Endothelial cell of umbilical vein (primary cell): ENCODE data around the gene ACBD6.

Experiments used
- EZH2 ChIP-seq: IDR thresholded peaks from 2 replicates; pipeline ENCODE4 v1.6.1; 2012; ENCODE audit warnings: borderline replicate concordance, low read depth, mild to moderate bottlenecking, moderate library complexity, low read length, inconsistent platforms; ENCODE audit not compliant: severe bottlenecking
- JUN ChIP-seq: IDR thresholded peaks from 2 replicates; pipeline ENCODE4 v1.6.1; 2011; ENCODE audit warnings: borderline replicate concordance, low read depth; ENCODE audit not compliant: insufficient read length, insufficient read depth
- MAX ChIP-seq: IDR thresholded peaks from 2 replicates; pipeline ENCODE4 v1.6.1; 2011; ENCODE audit not compliant: insufficient read depth, insufficient read length
- POLR2A ChIP-seq: IDR thresholded peaks from 2 replicates; pipeline ENCODE4 v1.6.1; 2012; ENCODE audit warnings: low read depth, mild to moderate bottlenecking, control low read depth, low read length
- POLR2AphosphoS5 ChIP-seq: IDR thresholded peaks from 2 replicates; pipeline ENCODE4 v1.6.1; 2012; ENCODE audit warnings: low read depth, mild to moderate bottlenecking, control low read depth, low read length, moderate library complexity; ENCODE audit not compliant: insufficient read depth
- TF ChIP-seq, protein P1 (sequence below), 2 donors: IDR thresholded peaks; 1 replicate in 1 of 2; 2 replicates in 1 of 2; pipeline ENCODE4 v1.5.1; 2011; ENCODE audit warnings: low read length in 2 of 2, mild to moderate bottlenecking in 2 of 2, moderate library complexity in 2 of 2, control low read depth in 1 of 2, inconsistent platforms in 1 of 2, low read depth in 1 of 2; ENCODE audit not compliant: insufficient read depth in 1 of 2; ENCODE audit errors: extremely low read depth in 1 of 2

DNA sequence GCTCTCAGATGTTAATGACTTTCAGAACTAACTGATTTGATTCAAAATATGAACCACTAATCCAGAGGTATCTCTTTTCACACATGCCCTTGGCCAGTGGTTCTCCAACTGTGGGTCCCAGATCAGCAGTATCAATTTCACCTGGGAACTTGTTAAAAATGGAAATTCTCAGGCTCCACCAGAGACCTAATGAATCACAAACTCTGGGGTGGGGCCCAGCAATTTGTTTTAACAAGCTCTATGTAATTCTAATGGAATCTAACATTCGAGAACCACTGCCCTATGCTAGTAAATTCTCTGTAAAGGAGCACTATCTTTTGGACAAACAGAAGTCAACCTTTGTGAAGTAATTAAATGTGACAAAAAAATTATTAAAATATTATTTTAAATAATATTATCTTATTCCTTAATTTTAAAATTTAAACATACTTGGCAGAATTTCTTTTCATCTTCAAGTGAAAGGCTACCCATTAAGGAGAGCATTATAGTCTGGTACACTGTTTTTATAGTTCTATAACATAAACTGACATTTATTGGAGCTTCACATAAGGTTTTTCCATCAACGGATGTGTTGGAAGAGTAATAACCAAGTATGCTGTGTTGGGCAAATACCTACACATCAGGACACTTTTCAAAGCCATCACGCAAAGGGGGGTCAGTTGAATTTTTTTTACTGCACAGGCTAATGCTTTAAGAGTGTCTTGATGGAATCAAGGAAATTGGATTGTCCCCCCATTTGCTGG, 141.9 kb downstream of the ACBD6 start:
- TF ChIP-seq, protein P1, sequence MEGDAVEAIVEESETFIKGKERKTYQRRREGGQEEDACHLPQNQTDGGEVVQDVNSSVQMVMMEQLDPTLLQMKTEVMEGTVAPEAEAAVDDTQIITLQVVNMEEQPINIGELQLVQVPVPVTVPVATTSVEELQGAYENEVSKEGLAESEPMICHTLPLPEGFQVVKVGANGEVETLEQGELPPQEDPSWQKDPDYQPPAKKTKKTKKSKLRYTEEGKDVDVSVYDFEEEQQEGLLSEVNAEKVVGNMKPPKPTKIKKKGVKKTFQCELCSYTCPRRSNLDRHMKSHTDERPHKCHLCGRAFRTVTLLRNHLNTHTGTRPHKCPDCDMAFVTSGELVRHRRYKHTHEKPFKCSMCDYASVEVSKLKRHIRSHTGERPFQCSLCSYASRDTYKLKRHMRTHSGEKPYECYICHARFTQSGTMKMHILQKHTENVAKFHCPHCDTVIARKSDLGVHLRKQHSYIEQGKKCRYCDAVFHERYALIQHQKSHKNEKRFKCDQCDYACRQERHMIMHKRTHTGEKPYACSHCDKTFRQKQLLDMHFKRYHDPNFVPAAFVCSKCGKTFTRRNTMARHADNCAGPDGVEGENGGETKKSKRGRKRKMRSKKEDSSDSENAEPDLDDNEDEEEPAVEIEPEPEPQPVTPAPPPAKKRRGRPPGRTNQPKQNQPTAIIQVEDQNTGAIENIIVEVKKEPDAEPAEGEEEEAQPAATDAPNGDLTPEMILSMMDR (IDR thresholded peaks at IDR 0.05; ENCODE audit: extremely low read depth in 1 of 2, insufficient read depth in 1 of 2, low read depth in 1 of 2, low read length in 2 of 2) = no peak
- TF ChIP-seq JUN = no peak
- no peak for TF ChIP-seq POLR2A
- no peak for TF ChIP-seq EZH2
- TF ChIP-seq POLR2AphosphoS5 = no peak
- TF ChIP-seq MAX = no peak
